Osteocyte (in vitro differentiated cells): ENCODE measurements around the gene SLC30A4. TPM values are rescaled to one million over a fixed set of nuclear protein-coding genes. Genes with fewer than 3 reads are reported as not detected.

Experiments
- DNase-seq: peaks from one replicate; pipeline ENCODE4 v3.0.0; 2021; ENCODE audit warnings: mixed read lengths; ENCODE audit not compliant: unreplicated experiment; ENCODE audit errors: extremely low spot score
- H3K27ac Mint-ChIP-seq: one replicate; pipeline ENCODE4 v1.8.0; 2021; ENCODE audit warnings: mild to moderate bottlenecking, mixed read lengths; ENCODE audit not compliant: unreplicated experiment
- H3K27me3 Mint-ChIP-seq: one replicate; pipeline ENCODE4 v1.8.0; 2021; ENCODE audit warnings: mixed read lengths; ENCODE audit not compliant: unreplicated experiment
- H3K36me3 Mint-ChIP-seq: one replicate; pipeline ENCODE4 v1.8.0; 2021; ENCODE audit warnings: mixed read lengths; ENCODE audit not compliant: unreplicated experiment
- H3K4me1 Mint-ChIP-seq: one replicate; pipeline ENCODE4 v1.8.0; 2021; ENCODE audit warnings: mixed read lengths; ENCODE audit not compliant: unreplicated experiment
- H3K4me3 Mint-ChIP-seq: one replicate; pipeline ENCODE4 v1.8.0; 2021; ENCODE audit warnings: mild to moderate bottlenecking, moderate library complexity, mixed read lengths; ENCODE audit not compliant: unreplicated experiment
- H3K9me3 Mint-ChIP-seq: one replicate; pipeline ENCODE4 v1.8.0; 2021; ENCODE audit warnings: mixed read lengths; ENCODE audit not compliant: unreplicated experiment
- CTCF ChIP-seq: fragments of 200-600 bp; sonication (generic); IDR thresholded peaks from 2 replicates; pipeline ENCODE4 v1.5.0; 2021; ENCODE audit warnings: antibody characterized with exemption, mild to moderate bottlenecking, moderate library complexity
- total RNA-seq: library from RNA; stranded (reverse); gene quantifications from 2 replicates; pipeline ENCODE4 v1.2.1, GENCODE V29; 2021

SLC30A4 gene
- total RNA-seq, 1 donor from 2014 or later, result 14.8 TPM

GRCh38 chr15:45499426-45499825 lies 23.1 kb downstream of the SLC30A4 start:
- H3K4me1 Mint-ChIP-seq, result peaks cover 21% of the 10 kb centered on the region
- TF ChIP-seq CTCF, result no peak
- no peaks in the 10 kb centered on the region for H3K27me3 Mint-ChIP-seq
- H3K36me3 Mint-ChIP-seq, result peaks cover 7% of the 10 kb centered on the region
- H3K4me3 Mint-ChIP-seq, result peak overlapping the region; percentile 12
- H3K9me3 Mint-ChIP-seq, result no peaks in the 10 kb centered on the region
- DNase-seq, result no peak
- H3K27ac Mint-ChIP-seq, result peak overlapping the region; percentile 78

GRCh38 chr15:45498701-45499100 lies 23.9 kb downstream of the SLC30A4 start:
- H3K9me3 Mint-ChIP-seq, result no peaks in the 10 kb centered on the region
- no peak for DNase-seq
- peaks cover 21% of the 10 kb centered on the region for H3K4me1 Mint-ChIP-seq
- no peak for TF ChIP-seq CTCF
- no peaks in the 10 kb centered on the region for H3K27me3 Mint-ChIP-seq
- no peak overlapping the region for H3K4me3 Mint-ChIP-seq
- H3K36me3 Mint-ChIP-seq, result peaks cover 7% of the 10 kb centered on the region
- H3K27ac Mint-ChIP-seq, result no peak overlapping the region

- H3K27me3 Mint-ChIP-seq, result no peaks in the 10 kb centered on the region
Observed at GRCh38 chr15:45497261-45497660, 25.3 kb downstream of the SLC30A4 start.

GRCh38 chr15:45496658-45497057 lies 25.9 kb downstream of the SLC30A4 start:
- H3K4me1 Mint-ChIP-seq, result peaks cover 21% of the 10 kb centered on the region
- H3K27ac Mint-ChIP-seq, result no peak overlapping the region
- peaks cover under 1% of the 10 kb centered on the region for H3K36me3 Mint-ChIP-seq
- no peak for TF ChIP-seq CTCF
- no peak overlapping the region for H3K4me3 Mint-ChIP-seq
- DNase-seq, result no peak
- no peaks in the 10 kb centered on the region for H3K27me3 Mint-ChIP-seq
- no peaks in the 10 kb centered on the region for H3K9me3 Mint-ChIP-seq

More at GRCh38 chr15:45497261-45497660, 25.3 kb downstream of the SLC30A4 start:
- Mint-ChIP-seq H3K4me3 (no peak overlapping the region), H3K36me3 (no peaks in the 10 kb centered on the region), H3K27ac (no peak overlapping the region), H3K9me3 (no peaks in the 10 kb centered on the region), H3K4me1 (peaks cover 21% of the 10 kb centered on the region)
- DNase-seq, result no peak
- no peak for TF ChIP-seq CTCF

GRCh38 chr15:45495588-45495987 lies 27.0 kb downstream of the SLC30A4 start:
- Mint-ChIP-seq H3K27me3 (no peaks in the 10 kb centered on the region), H3K27ac (no peak overlapping the region), H3K4me3 (no peak overlapping the region), H3K4me1 (peaks cover 20% of the 10 kb centered on the region), H3K9me3 (no peaks in the 10 kb centered on the region), H3K36me3 (peaks cover 3% of the 10 kb centered on the region)
- TF ChIP-seq CTCF, result no peak
- DNase-seq, result no peak
